ENCODE results near the gene YY1AP1. TPM values are rescaled to one million over a fixed set of nuclear protein-coding genes. Genes with fewer than 3 reads are reported as not detected.
A peak's percentile ranks its signal among the peaks of the same experiment; 100 is the strongest.

The YY1AP1 gene
- total RNA-seq, 3 donors from 2014 or later (not counting 1 experiment from before 2014, with no cell fraction given) = 115 to 133 (median 115) TPM

- Histone ChIP-seq H3K4me3 (ENCODE audit: low read length) (no peak overlapping the region), H3K9me3 (ENCODE audit: control insufficient read depth, insufficient read depth, low read length) (peaks cover 2% of the 10 kb centered on the region), H3K27me3 (ENCODE audit: control insufficient read depth, insufficient read depth, low read length) (no peaks in the 10 kb centered on the region), H3K36me3 (ENCODE audit: control insufficient read depth, insufficient read depth, low read length) (peaks cover 7% of the 10 kb centered on the region), H3K27ac (ENCODE audit: low read length) (no peak overlapping the region), H3K4me1 (ENCODE audit: control insufficient read depth, insufficient read depth, low read length) (peaks cover 4% of the 10 kb centered on the region)
- Mint-ChIP-seq H3K27ac (no peak overlapping the region), H3K27me3 (ENCODE audit: low read depth in 2 of 2) (no peaks in the 10 kb centered on the region), H3K36me3 (peaks cover 7% of the 10 kb centered on the region), H3K4me1 (peaks cover 45 to 48% of the 10 kb centered on the region in 2 donors), H3K9me3 (no peaks in the 10 kb centered on the region), H3K4me3 (no peak overlapping the region)
- intact Hi-C loops (cut with micrococcal nuclease) = no loop called here
- DNase-seq = no peak
- TF ChIP-seq, protein P1, sequence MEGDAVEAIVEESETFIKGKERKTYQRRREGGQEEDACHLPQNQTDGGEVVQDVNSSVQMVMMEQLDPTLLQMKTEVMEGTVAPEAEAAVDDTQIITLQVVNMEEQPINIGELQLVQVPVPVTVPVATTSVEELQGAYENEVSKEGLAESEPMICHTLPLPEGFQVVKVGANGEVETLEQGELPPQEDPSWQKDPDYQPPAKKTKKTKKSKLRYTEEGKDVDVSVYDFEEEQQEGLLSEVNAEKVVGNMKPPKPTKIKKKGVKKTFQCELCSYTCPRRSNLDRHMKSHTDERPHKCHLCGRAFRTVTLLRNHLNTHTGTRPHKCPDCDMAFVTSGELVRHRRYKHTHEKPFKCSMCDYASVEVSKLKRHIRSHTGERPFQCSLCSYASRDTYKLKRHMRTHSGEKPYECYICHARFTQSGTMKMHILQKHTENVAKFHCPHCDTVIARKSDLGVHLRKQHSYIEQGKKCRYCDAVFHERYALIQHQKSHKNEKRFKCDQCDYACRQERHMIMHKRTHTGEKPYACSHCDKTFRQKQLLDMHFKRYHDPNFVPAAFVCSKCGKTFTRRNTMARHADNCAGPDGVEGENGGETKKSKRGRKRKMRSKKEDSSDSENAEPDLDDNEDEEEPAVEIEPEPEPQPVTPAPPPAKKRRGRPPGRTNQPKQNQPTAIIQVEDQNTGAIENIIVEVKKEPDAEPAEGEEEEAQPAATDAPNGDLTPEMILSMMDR (IDR thresholded peaks at IDR 0.05) = no peak
- WGBS (ENCODE audit: insufficient coverage) = 98% methylated on average over 5 of the region's 10 CpGs
- ATAC-seq = no peak
Observed at GRCh38 chr1:155697046-155697445, 8.5 kb upstream of the YY1AP1 start.

- Mint-ChIP-seq H3K4me3 (no peak overlapping the region), H3K27ac (no peak overlapping the region), H3K36me3 (peaks cover 13% of the 10 kb centered on the region), H3K4me1 (peaks cover 45 to 51% of the 10 kb centered on the region in 2 donors), H3K27me3 (ENCODE audit: low read depth in 2 of 2) (no peaks in the 10 kb centered on the region), H3K9me3 (no peaks in the 10 kb centered on the region)
- DNase-seq = no peak
- intact Hi-C loops (cut with micrococcal nuclease) = no loop called here
- Histone ChIP-seq H3K36me3 (ENCODE audit: control insufficient read depth, insufficient read depth, low read length) (peaks cover 7% of the 10 kb centered on the region), H3K27me3 (ENCODE audit: control insufficient read depth, insufficient read depth, low read length) (no peaks in the 10 kb centered on the region), H3K4me1 (ENCODE audit: control insufficient read depth, insufficient read depth, low read length) (peaks cover 4% of the 10 kb centered on the region), H3K9me3 (ENCODE audit: control insufficient read depth, insufficient read depth, low read length) (peaks cover 6% of the 10 kb centered on the region), H3K27ac (ENCODE audit: low read length) (no peak overlapping the region), H3K4me3 (ENCODE audit: low read length) (no peak overlapping the region)
- no peak for ATAC-seq
- TF ChIP-seq, protein P1 (IDR thresholded peaks at IDR 0.05) = no peak
Observed at GRCh38 chr1:155696524-155696923, 8.0 kb upstream of the YY1AP1 start.

- H3K4me1 ChIP-seq (ENCODE audit: control insufficient read depth, insufficient read depth, low read length) = peaks cover 6% of the 10 kb centered on the region
- Mint-ChIP-seq H3K27me3 (ENCODE audit: low read depth in 2 of 2) (no peaks in the 10 kb centered on the region), H3K36me3 (peaks cover 18% of the 10 kb centered on the region), H3K4me3 (no peak overlapping the region), H3K27ac (peak overlapping the region in 1 of 2 donors; percentile 9), H3K4me1 (peaks cover 45 to 58% of the 10 kb centered on the region in 2 donors), H3K9me3 (no peaks in the 10 kb centered on the region)
- ATAC-seq (no peak), DNase-seq (no peak)
- peaks cover 6% of the 10 kb centered on the region for H3K9me3 ChIP-seq (ENCODE audit: control insufficient read depth, insufficient read depth, low read length)
- H3K27ac ChIP-seq (ENCODE audit: low read length) = no peak overlapping the region
- H3K4me3 ChIP-seq (ENCODE audit: low read length) = no peak overlapping the region
- H3K36me3 ChIP-seq (ENCODE audit: control insufficient read depth, insufficient read depth, low read length) = peaks cover 11% of the 10 kb centered on the region
- WGBS (ENCODE audit: insufficient coverage) = 100% methylated on average over 1 of the region's 3 CpGs
- intact Hi-C loops (cut with micrococcal nuclease) = no loop called here
- no peaks in the 10 kb centered on the region for H3K27me3 ChIP-seq (ENCODE audit: control insufficient read depth, insufficient read depth, low read length)
- TF ChIP-seq, protein P1 (IDR thresholded peaks at IDR 0.05) = no peak
Observed at GRCh38 chr1:155695608-155696007, 7.0 kb upstream of the YY1AP1 start.

DNA sequence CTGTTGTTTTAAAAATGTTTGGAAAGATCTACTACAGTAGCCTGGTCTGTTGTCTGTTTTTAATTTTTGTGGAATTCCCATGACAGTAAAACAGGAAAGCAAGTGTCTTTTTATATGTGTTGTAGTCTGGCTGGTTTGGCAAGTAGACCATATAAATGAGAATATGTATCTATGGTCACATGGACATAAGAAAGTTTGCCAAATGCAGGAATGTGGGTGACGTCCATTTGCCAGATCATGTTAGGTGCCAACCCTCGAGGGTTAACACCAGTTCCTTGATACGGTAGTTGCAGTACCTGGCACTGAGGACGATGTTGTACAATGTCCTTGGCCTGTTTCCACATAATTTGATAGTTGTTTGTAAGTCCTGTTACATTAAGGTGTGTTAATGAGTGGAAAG is 6.5 kb upstream of the YY1AP1 start:
- intact Hi-C loops (cut with micrococcal nuclease) = no loop called here
- Mint-ChIP-seq H3K36me3 (peaks cover 18% of the 10 kb centered on the region), H3K4me3 (no peak overlapping the region), H3K27me3 (ENCODE audit: low read depth in 2 of 2) (no peaks in the 10 kb centered on the region), H3K27ac (peak overlapping the region; percentile 9 to 58), H3K9me3 (no peaks in the 10 kb centered on the region), H3K4me1 (peaks cover 45 to 62% of the 10 kb centered on the region in 2 donors)
- no peaks in the 10 kb centered on the region for H3K27me3 ChIP-seq (ENCODE audit: control insufficient read depth, insufficient read depth, low read length)
- no peak for ATAC-seq
- no peak overlapping the region for H3K4me3 ChIP-seq (ENCODE audit: low read length)
- peaks cover 11% of the 10 kb centered on the region for H3K36me3 ChIP-seq (ENCODE audit: control insufficient read depth, insufficient read depth, low read length)
- H3K27ac ChIP-seq (ENCODE audit: low read length) = no peak overlapping the region
- DNase-seq = no peak
- H3K9me3 ChIP-seq (ENCODE audit: control insufficient read depth, insufficient read depth, low read length) = peaks cover 6% of the 10 kb centered on the region
- H3K4me1 ChIP-seq (ENCODE audit: control insufficient read depth, insufficient read depth, low read length) = peaks cover 11% of the 10 kb centered on the region
- 89% methylated on average over 4 of the region's 4 CpGs for WGBS (ENCODE audit: insufficient coverage)
- TF ChIP-seq, protein P1 (IDR thresholded peaks at IDR 0.05) = no peak

Data from natural killer cell (primary cell).